Mammary epithelial cell (primary cell): Measurements from ENCODE around the gene LCN10.

Source experiments
- CTCF ChIP-seq, 2 donors: IDR thresholded peaks in 1 of 2; conservative IDR thresholded peaks in 1 of 2; 2 replicates each; pipeline ENCODE4 v1.5.1; 2011 to 2012; ENCODE audit warnings: inconsistent platforms in 2 of 2, low read length in 2 of 2, mild to moderate bottlenecking in 2 of 2, control low read depth in 1 of 2, low read depth in 1 of 2; ENCODE audit not compliant: insufficient read depth in 1 of 2; ENCODE audit errors: extremely low read depth in 1 of 2
- EZH2 ChIP-seq: IDR thresholded peaks from 2 replicates; pipeline ENCODE4 v1.6.1; 2012; ENCODE audit warnings: low read length, inconsistent platforms, borderline replicate concordance

DNA sequence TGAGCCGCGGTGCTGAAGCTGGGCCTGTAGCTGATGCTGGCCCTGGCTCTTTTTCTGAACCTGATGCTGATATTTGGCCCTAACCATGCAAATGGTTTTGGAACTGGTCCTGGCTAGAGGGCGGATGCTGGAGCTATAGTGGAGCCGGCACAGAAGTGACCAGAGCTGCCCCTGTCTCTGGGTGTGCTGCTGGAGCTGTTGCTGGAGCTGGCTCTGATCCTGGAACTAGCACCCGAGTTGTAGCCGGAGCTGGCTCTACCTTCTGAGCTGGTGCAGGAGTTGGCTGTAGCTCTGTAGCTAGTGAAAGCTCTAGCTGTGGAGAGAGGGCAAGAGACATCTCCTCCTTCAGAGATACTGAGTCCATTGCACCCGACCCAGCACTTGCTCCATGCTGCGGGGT is 12.8 kb downstream of the LCN10 start:
- TF ChIP-seq CTCF (conservative IDR thresholded peaks at IDR 0.05 in 1 of 2, IDR thresholded peaks at IDR 0.05 in 1 of 2; ENCODE audit: extremely low read depth in 1 of 2, insufficient read depth in 1 of 2, low read depth in 1 of 2, low read length in 2 of 2) (no peak), EZH2 (no peak)
